ENCODE data around the gene ALMS1.
"Not testable (repeated sequence)": the region's sequence is repeated elsewhere in the genome, so short reads cannot be mapped to it uniquely, and the experiment has no call there.

ALMS1 gene

DNA sequence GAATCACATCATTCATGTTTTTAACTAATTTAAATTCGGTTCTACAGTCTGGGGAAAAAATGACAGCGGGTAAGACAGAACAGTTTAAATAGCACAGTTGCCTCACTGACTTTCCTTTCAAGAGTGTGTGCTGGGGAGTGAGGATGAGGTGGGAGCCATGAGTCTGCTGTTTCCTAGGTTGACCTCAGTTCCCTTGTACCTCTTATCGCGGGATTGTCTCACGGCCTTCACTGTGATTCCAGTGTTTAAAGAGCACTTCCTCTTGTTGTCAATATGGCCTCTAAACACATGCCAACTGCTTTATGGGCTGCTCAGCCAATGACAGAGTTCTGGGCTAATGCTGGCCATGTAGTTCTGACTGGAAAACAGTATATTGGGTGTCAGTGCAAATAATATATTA, 41.6 kb upstream of the ALMS1 start:
- H3K9me3 ChIP-seq (ENCODE audit: control insufficient read depth, insufficient read depth, low read length) = no peaks in the 10 kb centered on the region
- H3K27me3 ChIP-seq (ENCODE audit: control insufficient read depth, low read length) = peaks cover 2% of the 10 kb centered on the region; the same call in 1 of the 2 replicates
- no peaks in the 10 kb centered on the region for H3K9me2 ChIP-seq (replicated peaks; ENCODE audit: control insufficient read depth, low read length)
- no peaks in the 10 kb centered on the region for H3F3A ChIP-seq (ENCODE audit: control insufficient read depth, insufficient read depth)
- no peak overlapping the region for H3K27ac ChIP-seq (ENCODE audit: low read depth, low read length)
- no peaks in the 10 kb centered on the region for H3K4me1 ChIP-seq (ENCODE audit: control insufficient read depth, low read length)
- no peak overlapping the region for H3K4me3 ChIP-seq (ENCODE audit: low read length)
- no peaks in the 10 kb centered on the region for H3K79me2 ChIP-seq (ENCODE audit: control insufficient read depth, low read length)
- no peak for TF ChIP-seq CTCF (IDR thresholded peaks at IDR 0.05; ENCODE audit: low read depth, low read length, poor library complexity, severe bottlenecking)
- no peak for TF ChIP-seq EZH2phosphoT487 (IDR thresholded peaks at IDR 0.05; ENCODE audit: borderline replicate concordance, low read length)
- no peaks in the 10 kb centered on the region for H3K36me3 ChIP-seq (ENCODE audit: control insufficient read depth, low read length)
- no peak overlapping the region for H3K4me2 ChIP-seq (ENCODE audit: low read length)
- H4K20me1 ChIP-seq (ENCODE audit: control insufficient read depth, insufficient read depth, low read depth, low read length) = no peaks in the 10 kb centered on the region

GRCh38 chr2:73344747-73345146, 40.9 kb upstream of the ALMS1 start:
- not testable (repeated sequence) for H3K27me3 ChIP-seq (ENCODE audit: control insufficient read depth, low read length); H3K27ac ChIP-seq (ENCODE audit: low read depth, low read length); H3K4me1 ChIP-seq (ENCODE audit: control insufficient read depth, low read length); H4K20me1 ChIP-seq (ENCODE audit: control insufficient read depth, insufficient read depth, low read depth, low read length); H3K4me2 ChIP-seq (ENCODE audit: low read length); H3K9me3 ChIP-seq (ENCODE audit: control insufficient read depth, insufficient read depth, low read length); H3K79me2 ChIP-seq (ENCODE audit: control insufficient read depth, low read length); H3K4me3 ChIP-seq (ENCODE audit: low read length); H3K9me2 ChIP-seq (replicated peaks; ENCODE audit: control insufficient read depth, low read length); H3K36me3 ChIP-seq (ENCODE audit: control insufficient read depth, low read length); H3F3A ChIP-seq (ENCODE audit: control insufficient read depth, insufficient read depth)

- TF ChIP-seq EZH2phosphoT487 (IDR thresholded peaks at IDR 0.05; ENCODE audit: borderline replicate concordance, low read length) (no peak), CTCF (IDR thresholded peaks at IDR 0.05; ENCODE audit: low read depth, low read length, poor library complexity, severe bottlenecking) (no peak)
- H3K9me2 ChIP-seq (replicated peaks; ENCODE audit: control insufficient read depth, low read length) = no peaks in the 10 kb centered on the region
- H3K27me3 ChIP-seq (ENCODE audit: control insufficient read depth, low read length) = peaks cover 2% of the 10 kb centered on the region; the same call in 1 of the 2 replicates
- no peak overlapping the region for H3K27ac ChIP-seq (ENCODE audit: low read depth, low read length)
- H3K36me3 ChIP-seq (ENCODE audit: control insufficient read depth, low read length) = no peaks in the 10 kb centered on the region
- no peaks in the 10 kb centered on the region for H3K4me1 ChIP-seq (ENCODE audit: control insufficient read depth, low read length)
- no peaks in the 10 kb centered on the region for H4K20me1 ChIP-seq (ENCODE audit: control insufficient read depth, insufficient read depth, low read depth, low read length)
- H3K79me2 ChIP-seq (ENCODE audit: control insufficient read depth, low read length) = no peaks in the 10 kb centered on the region
- no peaks in the 10 kb centered on the region for H3F3A ChIP-seq (ENCODE audit: control insufficient read depth, insufficient read depth)
- no peaks in the 10 kb centered on the region for H3K9me3 ChIP-seq (ENCODE audit: control insufficient read depth, insufficient read depth, low read length)
- no peak overlapping the region for H3K4me2 ChIP-seq (ENCODE audit: low read length)
- H3K4me3 ChIP-seq (ENCODE audit: low read length) = no peak overlapping the region
These were observed 35.5 kb upstream of the ALMS1 start for GRCh38 chr2:73350035-73350691.

DNA sequence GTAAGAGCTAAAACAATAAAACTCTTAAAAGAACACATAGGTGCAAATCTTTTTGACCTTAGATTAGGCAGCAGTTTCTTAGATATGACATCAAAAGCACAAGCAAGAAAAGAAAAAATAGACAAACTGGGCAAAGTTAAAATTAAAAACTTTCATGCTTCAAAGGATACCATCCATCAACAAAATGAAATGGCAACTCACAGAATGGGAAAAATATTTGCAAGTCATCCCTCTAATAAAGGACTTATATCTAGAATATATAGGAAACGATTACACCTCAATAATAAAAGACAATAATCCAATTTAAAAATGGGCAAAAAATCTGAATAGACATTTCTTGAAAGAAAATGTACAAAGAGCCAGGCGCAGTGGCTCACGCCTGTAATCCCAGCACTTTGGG, 29.5 kb upstream of the ALMS1 start:
- Histone ChIP-seq H3K79me2 (ENCODE audit: control insufficient read depth, low read length) (no peaks in the 10 kb centered on the region), H3K36me3 (ENCODE audit: control insufficient read depth, low read length) (no peaks in the 10 kb centered on the region)
- no peak for TF ChIP-seq EZH2phosphoT487 (IDR thresholded peaks at IDR 0.05; ENCODE audit: borderline replicate concordance, low read length)
- no peak for TF ChIP-seq CTCF (IDR thresholded peaks at IDR 0.05; ENCODE audit: low read depth, low read length, poor library complexity, severe bottlenecking)

More for the DNA sequence above, 29.5 kb upstream of the ALMS1 start:
- Histone ChIP-seq H3F3A (ENCODE audit: control insufficient read depth, insufficient read depth) (no peaks in the 10 kb centered on the region), H3K4me3 (ENCODE audit: low read length) (no peak overlapping the region), H4K20me1 (ENCODE audit: control insufficient read depth, insufficient read depth, low read depth, low read length) (no peaks in the 10 kb centered on the region), H3K9me3 (ENCODE audit: control insufficient read depth, insufficient read depth, low read length) (no peaks in the 10 kb centered on the region), H3K9me2 (replicated peaks; ENCODE audit: control insufficient read depth, low read length) (no peaks in the 10 kb centered on the region), H3K27ac (ENCODE audit: low read depth, low read length) (no peak overlapping the region), H3K4me1 (ENCODE audit: control insufficient read depth, low read length) (no peaks in the 10 kb centered on the region), H3K27me3 (ENCODE audit: control insufficient read depth, low read length) (0 out of 2 replicates have a peak, but pooled peaks cover 3% of the 10 kb centered on the region), H3K4me2 (ENCODE audit: low read length) (no peak overlapping the region)

All from DOHH2 (cell line).